H9 (cell line): ENCODE measurements around the gene UNC79. TPM values are rescaled to one million over a fixed set of nuclear protein-coding genes. Genes with fewer than 3 reads are reported as not detected.
A peak's percentile ranks its signal among the peaks of the same experiment; 100 is the strongest.
"Not testable (repeated sequence)": the region's sequence is repeated elsewhere in the genome, so short reads cannot be mapped to it uniquely, and the experiment has no call there.

Experiments used
- DNase-seq: peaks from one replicate; pipeline ENCODE4 v3.0.0-alpha.2; 2017
- H2AFZ ChIP-seq: one replicate; pipeline ENCODE4 v1.6.1; 2013; ENCODE audit warnings: mild to moderate bottlenecking, low read length, control low read depth, moderate library complexity
- H2AK5ac ChIP-seq: 2 replicates; pipeline ENCODE4 v1.6.1; 2013; ENCODE audit warnings: low read length, control low read depth, mixed read lengths; ENCODE audit not compliant: insufficient read length
- H2BK120ac ChIP-seq: one replicate; pipeline ENCODE4 v1.6.1; 2013; ENCODE audit warnings: low read depth, mild to moderate bottlenecking, low read length, control low read depth, inconsistent platforms; ENCODE audit not compliant: poor library complexity, severe bottlenecking
- H2BK12ac ChIP-seq: 2 replicates; pipeline ENCODE4 v1.6.1; 2013; ENCODE audit warnings: low read length, control low read depth, mixed read lengths, low read depth; ENCODE audit not compliant: insufficient read length
- H2BK15ac ChIP-seq: 2 replicates; pipeline ENCODE4 v1.6.1; 2013; ENCODE audit warnings: low read depth, low read length, control low read depth
- H2BK20ac ChIP-seq: one replicate; pipeline ENCODE4 v1.6.1; 2013; ENCODE audit warnings: low read depth, mild to moderate bottlenecking, low read length, control low read depth, inconsistent platforms; ENCODE audit not compliant: poor library complexity, severe bottlenecking
- H2BK5ac ChIP-seq: 2 replicates; pipeline ENCODE4 v1.6.1; 2013; ENCODE audit warnings: low read length, control low read depth, mixed read lengths; ENCODE audit not compliant: insufficient read length
- H3K14ac ChIP-seq: 2 replicates; pipeline ENCODE4 v1.6.1; 2013; ENCODE audit warnings: low read length, control low read depth; ENCODE audit not compliant: insufficient read depth
- H3K18ac ChIP-seq: 2 replicates; pipeline ENCODE4 v1.6.1; 2013; ENCODE audit warnings: low read depth, mild to moderate bottlenecking, mixed read lengths, low read length, control low read depth; ENCODE audit not compliant: insufficient read length
- H3K23ac ChIP-seq: 2 replicates; pipeline ENCODE4 v1.6.1; 2013; ENCODE audit warnings: low read length, control low read depth, mixed read lengths, low read depth; ENCODE audit not compliant: insufficient read length
- H3K23me2 ChIP-seq: 2 replicates; pipeline ENCODE4 v1.6.1; 2013; ENCODE audit warnings: low read depth, mild to moderate bottlenecking, mixed read lengths, low read length, control low read depth; ENCODE audit not compliant: insufficient read length, poor library complexity, severe bottlenecking
- H3K27ac ChIP-seq: 2 replicates; pipeline ENCODE4 v1.5.1; 2013; ENCODE audit warnings: low read length, control low read depth, mixed read lengths, low read depth; ENCODE audit not compliant: insufficient read length
- H3K27me3 ChIP-seq: 2 replicates; pipeline ENCODE4 v1.6.1; 2013; ENCODE audit warnings: low read length, control low read depth, inconsistent platforms; ENCODE audit not compliant: insufficient read depth
- H3K4ac ChIP-seq: 2 replicates; pipeline ENCODE4 v1.6.1; 2013; ENCODE audit warnings: low read depth, mild to moderate bottlenecking, control low read depth, inconsistent platforms, low read length, moderate library complexity
- H3K4me1 ChIP-seq: 2 replicates; pipeline ENCODE4 v1.6.1; 2013; ENCODE audit warnings: low read length, control low read depth, inconsistent platforms; ENCODE audit not compliant: insufficient read depth
- H3K4me2 ChIP-seq: 2 replicates; pipeline ENCODE4 v1.6.1; 2013; ENCODE audit warnings: low read length, control low read depth, mixed read lengths; ENCODE audit not compliant: insufficient read length, insufficient read depth
- H3K56ac ChIP-seq: 2 replicates; pipeline ENCODE4 v1.6.1; 2013; ENCODE audit warnings: low read depth, mild to moderate bottlenecking, mixed read lengths, low read length, control low read depth; ENCODE audit not compliant: insufficient read length
- H3K79me1 ChIP-seq: 2 replicates; pipeline ENCODE4 v1.6.1; 2013; ENCODE audit warnings: low read depth, mild to moderate bottlenecking, moderate library complexity, low read length, control low read depth, inconsistent platforms; ENCODE audit not compliant: insufficient read depth, poor library complexity, severe bottlenecking
- H3K79me2 ChIP-seq: 2 replicates; pipeline ENCODE4 v1.6.1; 2013; ENCODE audit warnings: low read length, control low read depth, inconsistent platforms; ENCODE audit not compliant: insufficient read depth
- H3K9ac ChIP-seq: 2 replicates; pipeline ENCODE4 v1.6.1; 2013; ENCODE audit warnings: low read length, control low read depth, mixed read lengths; ENCODE audit not compliant: insufficient read length; ENCODE audit errors: extremely low read depth
- H3K9me3 ChIP-seq: one replicate; pipeline ENCODE4 v1.6.1; 2013; ENCODE audit warnings: low read depth, low read length, inconsistent platforms; ENCODE audit not compliant: control insufficient read depth
- H3T11ph ChIP-seq: one replicate; pipeline ENCODE4 v1.6.1; 2013; ENCODE audit warnings: mild to moderate bottlenecking, low read length, control low read depth, inconsistent platforms
- H4K20me1 ChIP-seq: one replicate; pipeline ENCODE4 v1.6.1; 2013; ENCODE audit not compliant: control insufficient read depth, insufficient read length, insufficient read depth
- H4K5ac ChIP-seq: 2 replicates; pipeline ENCODE4 v1.6.1; 2013; ENCODE audit warnings: low read depth, mild to moderate bottlenecking, mixed read lengths, low read length, control low read depth; ENCODE audit not compliant: insufficient read length
- H4K8ac ChIP-seq: replicated peaks from 2 replicates; pipeline ENCODE4 v1.6.1; 2013; ENCODE audit warnings: low read length, control low read depth, mixed read lengths, low read depth; ENCODE audit not compliant: insufficient read length
- H4K91ac ChIP-seq: 2 replicates; pipeline ENCODE4 v1.6.1; 2013; ENCODE audit warnings: low read depth, mild to moderate bottlenecking, moderate library complexity, mixed read lengths, low read length, control low read depth; ENCODE audit not compliant: insufficient read length
- H3K27ac Mint-ChIP-seq, 3 experiments: 2 replicates in 2 of 3; 3 replicates in 1 of 3; pipeline ENCODE4 v1.8.0; 2020 to 2021; ENCODE audit warnings: mixed read lengths in 3 of 3, mild to moderate bottlenecking in 1 of 3, moderate library complexity in 1 of 3
- H3K27me3 Mint-ChIP-seq: 2 replicates; pipeline ENCODE4 v1.8.0; 2021; ENCODE audit warnings: low read depth, mild to moderate bottlenecking, moderate library complexity, mixed read lengths
- H3K36me3 Mint-ChIP-seq, 3 experiments: 2 replicates in 2 of 3; 3 replicates in 1 of 3; pipeline ENCODE4 v1.8.0; 2020 to 2021; ENCODE audit warnings: low read depth in 3 of 3, mixed read lengths in 3 of 3; ENCODE audit not compliant: insufficient read depth in 1 of 3
- H3K4me1 Mint-ChIP-seq, 2 experiments: 2 replicates each; pipeline ENCODE4 v1.8.0; 2020; ENCODE audit warnings: mixed read lengths in 2 of 2
- H3K4me3 Mint-ChIP-seq, 2 experiments: 2 replicates in 1 of 2; 3 replicates in 1 of 2; pipeline ENCODE4 v1.8.0; 2020 to 2021; ENCODE audit warnings: mild to moderate bottlenecking in 2 of 2, mixed read lengths in 2 of 2, moderate library complexity in 1 of 2
- H3K9me3 Mint-ChIP-seq, 2 experiments: 2 replicates in 1 of 2; 3 replicates in 1 of 2; pipeline ENCODE4 v1.8.0; 2020; ENCODE audit warnings: mild to moderate bottlenecking in 2 of 2, mixed read lengths in 2 of 2, moderate library complexity in 1 of 2
- CTCF ChIP-seq: fragments of 200-600 bp; sonication (generic); conservative IDR thresholded peaks from 3 replicates; pipeline ENCODE4 v1.8.0; 2021; ENCODE audit warnings: antibody characterized with exemption, mild to moderate bottlenecking
- WGBS: extraction: QIAGEN DNeasy Blood & Tissue Kit; methylation state at CpG from one replicate; pipeline ENCODE4 v1.1.7; 2013; ENCODE audit warnings: missing lambda C conversion rate, low lambda C conversion rate, mixed read lengths; ENCODE audit not compliant: insufficient read length; ENCODE audit errors: extremely low coverage; 5-methylcytosine and 5-hydroxymethylcytosine counted together
- total RNA-seq: library from RNA; stranded (reverse); gene quantifications from 2 replicates; pipeline ENCODE4 v1.2.1, GENCODE V29; 2021

UNC79 gene
- total RNA-seq, 1 experiment from 2014 or later, result 3.0 TPM

- Histone ChIP-seq H3K14ac (no peak overlapping the region), H2AFZ (no peak overlapping the region), H3K23me2 (no peaks in the 10 kb centered on the region), H2BK12ac (no peak overlapping the region), H4K20me1 (no peaks in the 10 kb centered on the region), H3K56ac (no peak overlapping the region), H3K18ac (no peak overlapping the region), H2BK120ac (no peak overlapping the region), H4K5ac (no peak overlapping the region), H3K4ac (no peak overlapping the region), H3K23ac (no peak overlapping the region), H3K9ac (no peak overlapping the region), H2AK5ac (no peak overlapping the region), H4K8ac (no peak overlapping the region), H3T11ph (no peak overlapping the region), H2BK20ac (no peak overlapping the region), H3K27me3 (no peaks in the 10 kb centered on the region), H4K91ac (no peak overlapping the region), H2BK15ac (no peak overlapping the region), H3K4me1 (no peaks in the 10 kb centered on the region), H3K79me1 (no peaks in the 10 kb centered on the region), H3K79me2 (no peaks in the 10 kb centered on the region), H3K4me2 (no peak overlapping the region), H3K9me3 (no peaks in the 10 kb centered on the region), H2BK5ac (no peak overlapping the region), H3K27ac (no peak overlapping the region)
- WGBS, result no CpG with 5 or more reads among the region's 3 CpGs
- TF ChIP-seq CTCF, result peak; percentile 16; the same call in 1 of the 3 replicates
- DNase-seq, result no peak
- peaks cover 7% of the 10 kb centered on the region in 2 experiments for H3K4me1 Mint-ChIP-seq
- H3K36me3 Mint-ChIP-seq, result no peaks in the 10 kb centered on the region
- peaks cover 2% of the 10 kb centered on the region; the same call in 1 of the 2 replicates for H3K27me3 Mint-ChIP-seq
- no peak overlapping the region for H3K27ac Mint-ChIP-seq
- no peaks in the 10 kb centered on the region for H3K9me3 Mint-ChIP-seq
- H3K4me3 Mint-ChIP-seq, result no peak overlapping the region
Observed at GRCh38 chr14:93476305-93476704, 45.6 kb downstream of the UNC79 start.

GRCh38 chr14:93479074-93479473 lies 48.3 kb downstream of the UNC79 start:
- H3K27ac Mint-ChIP-seq, H2BK20ac ChIP-seq, H3K23ac ChIP-seq, H3K27me3 ChIP-seq, H3K23me2 ChIP-seq, H3K4me3 Mint-ChIP-seq, H3K4me1 Mint-ChIP-seq, H3T11ph ChIP-seq, H4K20me1 ChIP-seq, H4K8ac ChIP-seq, H4K91ac ChIP-seq, H3K9me3 Mint-ChIP-seq, H4K5ac ChIP-seq, H2AK5ac ChIP-seq, H3K27me3 Mint-ChIP-seq, H3K14ac ChIP-seq, H3K36me3 Mint-ChIP-seq, H2AFZ ChIP-seq, H2BK120ac ChIP-seq, H2BK12ac ChIP-seq, H3K4me1 ChIP-seq, H2BK15ac ChIP-seq, H3K27ac ChIP-seq, H3K4me2 ChIP-seq, H3K56ac ChIP-seq, H3K79me1 ChIP-seq, H3K9me3 ChIP-seq, H2BK5ac ChIP-seq, H3K4ac ChIP-seq, H3K9ac ChIP-seq, DNase-seq, H3K79me2 ChIP-seq, H3K18ac ChIP-seq: not testable (repeated sequence)
- WGBS, result no CpG with 5 or more reads among the region's 2 CpGs
